AML-193 (cell line): ENCODE data around the gene CEP131.

Experiments
- DNase-seq, 2 experiments: peaks; one replicate each; lab custom pipeline; 2025; lab: John Stamatoyannopoulos, UW

Gene CEP131

GRCh38 chr17:81199482-81199830 lies 23.3 kb downstream of the CEP131 start:
- DNase-seq: no peak

- DNase-seq: no peak
Measured at GRCh38 chr17:81198826-81199481, 23.8 kb downstream of the CEP131 start.

- no peak for DNase-seq
Measured at GRCh38 chr17:81197831-81198490, 24.8 kb downstream of the CEP131 start.

- no peak for DNase-seq
Measured at GRCh38 chr17:81197409-81197795, 25.4 kb downstream of the CEP131 start.

GRCh38 chr17:81196505-81197408 lies 26.0 kb downstream of the CEP131 start:
- no peak for DNase-seq

GRCh38 chr17:81195941-81196495 lies 26.7 kb downstream of the CEP131 start:
- no peak for DNase-seq

GRCh38 chr17:81194941-81195901 lies 27.5 kb downstream of the CEP131 start:
- no peak for DNase-seq

GRCh38 chr17:81194225-81194760 lies 28.5 kb downstream of the CEP131 start:
- DNase-seq: no peak

- DNase-seq: no peak
Measured at GRCh38 chr17:81193470-81194224, 29.1 kb downstream of the CEP131 start.

GRCh38 chr17:81193051-81193410 lies 29.7 kb downstream of the CEP131 start:
- DNase-seq: no peak

GRCh38 chr17:81192386-81193050 lies 30.2 kb downstream of the CEP131 start:
- no peak for DNase-seq

- no peak for DNase-seq
Measured at GRCh38 chr17:81191646-81192045, 31.1 kb downstream of the CEP131 start.

- no peak for DNase-seq
Measured at GRCh38 chr17:81191116-81191515, 31.6 kb downstream of the CEP131 start.

- DNase-seq: no peak
Measured at GRCh38 chr17:81190591-81190990, 32.2 kb downstream of the CEP131 start.

- no peak for DNase-seq
Measured at GRCh38 chr17:81189670-81190530, 32.9 kb downstream of the CEP131 start.

- no peak for DNase-seq
Measured at GRCh38 chr17:81189016-81189415, 33.7 kb downstream of the CEP131 start.

- no peak for DNase-seq
Measured at GRCh38 chr17:81188491-81188840, 34.3 kb downstream of the CEP131 start.

- no peak for DNase-seq
Measured at GRCh38 chr17:81187586-81188490, 34.9 kb downstream of the CEP131 start.
